ENCODE results near the gene TLK1.
"Not testable (repeated sequence)": the region's sequence is repeated elsewhere in the genome, so short reads cannot be mapped to it uniquely, and the experiment has no call there.

The TLK1 gene

GRCh38 chr2:171162522-171163197 lies 2.0 kb upstream of the TLK1 start:
- peaks cover 16% of the 10 kb centered on the region for H3K4me1 ChIP-seq
- in situ Hi-C loops (cut with MboI; ENCODE audit: low sequenced_read_pairs), result loop anchor here (25.0 kb wide), 1 partner anchor 250 kb away; no protein-coding TSS in a partner anchor
- H3K36me3 ChIP-seq (replicated peaks); DNase-seq (ENCODE audit: low spot score in 2 of 2); H3K9me3 ChIP-seq; H3K4me3 ChIP-seq; H3K27me3 ChIP-seq (ENCODE audit: low read depth): not testable (repeated sequence)

GRCh38 chr2:171160956-171161740 lies 455 bp upstream of the TLK1 start:
- DNase-seq (ENCODE audit: low spot score in 2 of 2), result peak; percentile 62 to 78
- Histone ChIP-seq H3K4me1 (peaks cover 31% of the 10 kb centered on the region), H3K9me3 (no peaks in the 10 kb centered on the region), H3K36me3 (replicated peaks) (no peaks in the 10 kb centered on the region), H3K4me3 (peak overlapping the region; percentile 83), H3K27me3 (ENCODE audit: low read depth) (no peaks in the 10 kb centered on the region)
- in situ Hi-C loops (cut with MboI; ENCODE audit: low sequenced_read_pairs), result loop anchor here (25.0 kb wide), 1 partner anchor 251 kb away; no protein-coding TSS in a partner anchor

- peak; percentile 54 to 74 for DNase-seq (ENCODE audit: low spot score in 2 of 2)
- Histone ChIP-seq H3K36me3 (replicated peaks) (no peaks in the 10 kb centered on the region), H3K27me3 (ENCODE audit: low read depth) (no peaks in the 10 kb centered on the region), H3K4me1 (peaks cover 43% of the 10 kb centered on the region), H3K9me3 (no peaks in the 10 kb centered on the region), H3K4me3 (peak overlapping the region; percentile 83)
- in situ Hi-C loops (cut with MboI; ENCODE audit: low sequenced_read_pairs), result loop anchor here (25.0 kb wide), 1 partner anchor 253 kb away; no protein-coding TSS in a partner anchor
Measured at GRCh38 chr2:171159372-171160118, 1.1 kb downstream of the TLK1 start.

- DNase-seq (ENCODE audit: low spot score in 2 of 2), result peak; percentile 33 to 88
- Histone ChIP-seq H3K36me3 (replicated peaks) (no peaks in the 10 kb centered on the region), H3K4me3 (peak overlapping the region; percentile 83), H3K27me3 (ENCODE audit: low read depth) (no peaks in the 10 kb centered on the region), H3K9me3 (no peaks in the 10 kb centered on the region), H3K4me1 (peaks cover 48% of the 10 kb centered on the region)
- in situ Hi-C loops (cut with MboI; ENCODE audit: low sequenced_read_pairs), result loop anchor here (25.0 kb wide), 1 partner anchor 253 kb away; no protein-coding TSS in a partner anchor
Measured at GRCh38 chr2:171158790-171159371, 1.8 kb downstream of the TLK1 start.

- Histone ChIP-seq H3K4me3 (peak overlapping the region; percentile 83), H3K4me1 (peaks cover 48% of the 10 kb centered on the region), H3K27me3 (ENCODE audit: low read depth) (no peaks in the 10 kb centered on the region), H3K9me3 (no peaks in the 10 kb centered on the region), H3K36me3 (replicated peaks) (no peaks in the 10 kb centered on the region)
- peak in 1 of 2 experiments; percentile 38 for DNase-seq (ENCODE audit: low spot score in 2 of 2)
- in situ Hi-C loops (cut with MboI; ENCODE audit: low sequenced_read_pairs), result loop anchor here (25.0 kb wide), 1 partner anchor 254 kb away; no protein-coding TSS in a partner anchor
Measured at GRCh38 chr2:171158036-171158789, 2.5 kb downstream of the TLK1 start.

GRCh38 chr2:171157109-171157500 lies 3.6 kb downstream of the TLK1 start:
- Histone ChIP-seq H3K9me3 (no peaks in the 10 kb centered on the region), H3K4me3 (no peak overlapping the region), H3K4me1 (peaks cover 48% of the 10 kb centered on the region), H3K36me3 (replicated peaks) (no peaks in the 10 kb centered on the region), H3K27me3 (ENCODE audit: low read depth) (no peaks in the 10 kb centered on the region)
- in situ Hi-C loops (cut with MboI; ENCODE audit: low sequenced_read_pairs), result loop anchor here (25.0 kb wide), 1 partner anchor 255 kb away; no protein-coding TSS in a partner anchor
- DNase-seq (ENCODE audit: low spot score in 2 of 2), result peak in 1 of 2 experiments; percentile 94

GRCh38 chr2:171154348-171154747 lies 6.3 kb downstream of the TLK1 start:
- Histone ChIP-seq H3K9me3 (no peaks in the 10 kb centered on the region), H3K27me3 (ENCODE audit: low read depth) (no peaks in the 10 kb centered on the region), H3K4me3 (no peak overlapping the region), H3K4me1 (peaks cover 40% of the 10 kb centered on the region), H3K36me3 (replicated peaks) (no peaks in the 10 kb centered on the region)
- in situ Hi-C loops (cut with MboI; ENCODE audit: low sequenced_read_pairs), result loop anchor here (25.0 kb wide), 1 partner anchor 258 kb away; no protein-coding TSS in a partner anchor
- no peak for DNase-seq (ENCODE audit: low spot score in 2 of 2)

- H3K36me3 ChIP-seq (replicated peaks), result no peaks in the 10 kb centered on the region
- H3K4me3 ChIP-seq, result no peak overlapping the region
- H3K4me1 ChIP-seq, result peaks cover 25% of the 10 kb centered on the region
- no peak for DNase-seq (ENCODE audit: low spot score in 2 of 2)
- H3K27me3 ChIP-seq (ENCODE audit: low read depth), result no peaks in the 10 kb centered on the region
- in situ Hi-C loops (cut with MboI; ENCODE audit: low sequenced_read_pairs), result loop anchor here (25.0 kb wide), 1 partner anchor 262 kb away; no protein-coding TSS in a partner anchor
- no peaks in the 10 kb centered on the region for H3K9me3 ChIP-seq
Measured at GRCh38 chr2:171150694-171151285, 9.9 kb downstream of the TLK1 start.

- H3K27me3 ChIP-seq (ENCODE audit: low read depth), result no peaks in the 10 kb centered on the region
- no peak overlapping the region for H3K4me3 ChIP-seq
- H3K36me3 ChIP-seq (replicated peaks), result no peaks in the 10 kb centered on the region
- no peaks in the 10 kb centered on the region for H3K9me3 ChIP-seq
- in situ Hi-C loops (cut with MboI; ENCODE audit: low sequenced_read_pairs), result loop anchor here (25.0 kb wide), 1 partner anchor 262 kb away; no protein-coding TSS in a partner anchor
- no peak for DNase-seq (ENCODE audit: low spot score in 2 of 2)
- H3K4me1 ChIP-seq, result peaks cover 19% of the 10 kb centered on the region
Measured at GRCh38 chr2:171149986-171150693, 10.6 kb downstream of the TLK1 start.

GRCh38 chr2:171149171-171149938 lies 11.3 kb downstream of the TLK1 start:
- no peak for DNase-seq (ENCODE audit: low spot score in 2 of 2)
- no peaks in the 10 kb centered on the region for H3K36me3 ChIP-seq (replicated peaks)

GRCh38 chr2:171147081-171147480 lies 13.6 kb downstream of the TLK1 start:
- peaks cover 18% of the 10 kb centered on the region for H3K4me1 ChIP-seq
- no peak for DNase-seq (ENCODE audit: low spot score in 2 of 2)
- H3K27me3 ChIP-seq (ENCODE audit: low read depth), result no peaks in the 10 kb centered on the region
- no peak overlapping the region for H3K4me3 ChIP-seq
- in situ Hi-C loops (cut with MboI; ENCODE audit: low sequenced_read_pairs), result no loop called here
- no peaks in the 10 kb centered on the region for H3K36me3 ChIP-seq (replicated peaks)
- no peaks in the 10 kb centered on the region for H3K9me3 ChIP-seq

More at GRCh38 chr2:171149171-171149938, 11.3 kb downstream of the TLK1 start:
- H3K4me3 ChIP-seq, result no peak overlapping the region
- H3K4me1 ChIP-seq, result peaks cover 21% of the 10 kb centered on the region
- H3K9me3 ChIP-seq, result no peaks in the 10 kb centered on the region
- H3K27me3 ChIP-seq (ENCODE audit: low read depth), result no peaks in the 10 kb centered on the region
- in situ Hi-C loops (cut with MboI; ENCODE audit: low sequenced_read_pairs), result no loop called here

Measured in HAP-1 (cell line).